Right lobe of liver (tissue), 6 donors: ENCODE data around the gene RAD23A. TPM values are rescaled to one million over a fixed set of nuclear protein-coding genes. Genes with fewer than 3 reads are reported as not detected.
"Not testable (repeated sequence)": the region's sequence is repeated elsewhere in the genome, so short reads cannot be mapped to it uniquely, and the experiment has no call there.

Source experiments
- ATAC-seq, 4 donors: fragments of 200-7000 bp; cut with Tn5 transposase; one replicate each; pipeline ENCODE4 v1.9.1; 2020; ENCODE audit warnings: mild to moderate bottlenecking in 4 of 4, moderate library complexity in 4 of 4
- DNase-seq, 3 donors: peaks; one replicate each; pipeline ENCODE4 v3.0.0-alpha.2; 2020
- H3K27ac ChIP-seq, 3 donors: fragments of 200-600 bp; one replicate each; pipeline ENCODE4 v1.8.0; 2022
- H3K27me3 ChIP-seq, 2 donors: fragments of 200-600 bp; one replicate each; pipeline ENCODE4 v1.8.0; 2022
- H3K36me3 ChIP-seq, 4 donors: fragments of 200-600 bp; sonication (generic) in 1 of 4; one replicate each; pipeline versions ENCODE4 v1.5.1 to v1.8.0; 2017 to 2022; ENCODE audit warnings: control low read depth in 1 of 4
- H3K4me1 ChIP-seq, 4 donors: fragments of 200-600 bp; sonication (generic) in 1 of 4; one replicate each; pipeline versions ENCODE4 v1.5.1 to v1.8.0; 2017 to 2022; ENCODE audit warnings: control low read depth in 1 of 4
- H3K4me3 ChIP-seq, 3 donors: fragments of 200-600 bp; one replicate each; pipeline ENCODE4 v1.8.0; 2022
- H3K9me3 ChIP-seq, 4 donors: fragments of 200-600 bp; sonication (generic) in 1 of 4; one replicate each; pipeline versions ENCODE4 v1.5.1 to v1.8.0; 2017 to 2022; ENCODE audit warnings: control low read depth in 1 of 4
- POLR2A ChIP-seq: fragments of 450-650 bp; IDR thresholded peaks from one replicate; pipeline ENCODE4 v1.6.1; 2017; ENCODE audit warnings: antibody characterized with exemption, mild to moderate bottlenecking
- WGBS: methylation state at CpG from one replicate; pipeline ENCODE4 v1.1.6; 2018; ENCODE audit warnings: low coverage, low lambda C conversion rate; ENCODE audit not compliant: insufficient coverage; ENCODE audit errors: missing lambda C conversion rate; 5-methylcytosine and 5-hydroxymethylcytosine counted together
- intact Hi-C, 2 donors: fragments of 100-400 bp; cut with DNase I; formaldehyde crosslinking; loops; one replicate each; pipeline versions ENCODE4 v1.11.2 to v1.14.1; 2022
- total RNA-seq, 6 experiments: library from RNA; depleted of rRNA in 2 of 6; stranded (reverse); fragments of >200 nt in 2 of 6; fragmentation: NEBNext Ultra II Directional in 3 of 6; extraction: Animal tissue kit (Norgen Biotek cat#: 25700) in 3 of 6; gene quantifications; one replicate each; pipeline versions ENCODE4 v1.1.0 to v1.2.4, GENCODE V29; 2016 to 2023
- TF ChIP-seq, protein P1 (sequence below), 4 donors: fragments of 200-600 bp in 3 of 4; fragments of 450-650 bp in 1 of 4; IDR thresholded peaks; one replicate each; pipeline versions ENCODE4 v1.5.1 to v1.8.0; 2016 to 2022; ENCODE audit warnings: antibody characterized with exemption in 4 of 4, mild to moderate bottlenecking in 2 of 4
- donor health status: DM: no; HTN: yes; CAD: no.
- donor health status: DM: no; HTN: no; CAD: no.
- donor health status: DM: no; HTN: no; CAD: no.
- donor health status: DM: no; HTN: yes; CAD: no.
- donor health status: DM: no; HTN: yes; CAD: no.

The RAD23A gene
- total RNA-seq, 6 experiments from 2014 or later, result 37.8 to 69.0 (median 52.9) TPM

DNA sequence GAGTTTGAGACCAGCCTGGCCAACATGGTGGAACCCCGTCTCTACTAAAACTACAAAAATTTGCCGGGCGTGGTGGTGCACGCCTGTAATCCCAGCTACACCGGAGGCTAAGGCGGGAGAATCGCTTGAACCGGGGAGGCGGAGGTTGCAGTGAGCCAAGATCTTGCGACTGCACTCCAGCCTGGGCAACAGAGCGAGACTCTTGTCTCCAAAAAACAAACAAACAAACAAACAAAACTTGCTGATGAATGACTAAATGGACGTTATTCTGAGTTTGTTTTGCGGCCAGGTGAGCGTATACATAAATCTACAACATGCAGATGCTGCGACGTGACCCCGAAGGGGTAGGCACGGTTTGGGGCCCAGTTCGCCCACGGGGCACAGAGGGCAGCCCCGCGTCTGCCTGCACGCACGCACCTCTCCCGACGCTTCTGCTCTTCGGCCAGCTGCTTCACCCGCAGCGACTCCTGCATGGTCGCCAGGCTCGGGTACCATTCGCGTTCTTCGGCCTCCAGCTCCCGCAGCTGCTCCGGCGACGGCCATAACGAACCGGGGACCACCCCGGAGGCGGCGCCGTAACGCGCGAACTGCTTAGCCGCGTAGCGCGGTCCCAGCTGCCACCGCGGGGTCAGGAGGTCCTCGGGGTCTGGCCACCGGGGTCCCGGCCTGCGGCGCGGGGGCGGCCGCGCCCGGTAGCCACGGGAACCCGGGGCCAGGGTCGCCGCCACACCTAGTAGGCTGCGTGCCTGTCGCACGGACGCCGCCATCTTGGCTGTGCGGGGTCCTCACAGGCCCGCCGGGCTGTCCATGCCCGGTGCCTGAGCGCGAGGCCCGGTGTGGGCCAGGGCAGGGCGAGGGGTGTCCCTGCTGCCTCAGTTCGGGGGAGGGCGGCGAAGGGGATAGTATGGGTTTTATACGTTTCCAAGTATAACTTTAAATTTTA, 11.1 kb downstream of the RAD23A start, which contains the start of gene GADD45GIP1:
Gene GADD45GIP1 (minus strand): TSS at position 778 of the 943 bp plus-strand sequence. CDS start 11 bp downstream, at position 767.
- Histone ChIP-seq H3K4me3 (peak within 1 kb of the TSS; percentile 85 to 93 (median 86)), H3K9me3 (no peaks in the 10 kb centered on the region), H3K27me3 (no peaks in the 10 kb centered on the region), H3K36me3 (peaks cover 0 to 26% (median 6%) of the 10 kb centered on the region in 4 donors), H3K4me1 (peaks cover 0 to 5% (median 0%) of the 10 kb centered on the region in 4 donors), H3K27ac (peak within 1 kb of the TSS; percentile 61 to 85 (median 64))
- peak; percentile 88 to 97 (median 94) for ATAC-seq
- WGBS, result 1% methylated on average over 33 of the region's 84 CpGs
- intact Hi-C loops, result no loop called here
- peak; percentile 81 to 86 (median 83) for DNase-seq
- peak; percentile 73 for TF ChIP-seq POLR2A
- TF ChIP-seq, protein P1, sequence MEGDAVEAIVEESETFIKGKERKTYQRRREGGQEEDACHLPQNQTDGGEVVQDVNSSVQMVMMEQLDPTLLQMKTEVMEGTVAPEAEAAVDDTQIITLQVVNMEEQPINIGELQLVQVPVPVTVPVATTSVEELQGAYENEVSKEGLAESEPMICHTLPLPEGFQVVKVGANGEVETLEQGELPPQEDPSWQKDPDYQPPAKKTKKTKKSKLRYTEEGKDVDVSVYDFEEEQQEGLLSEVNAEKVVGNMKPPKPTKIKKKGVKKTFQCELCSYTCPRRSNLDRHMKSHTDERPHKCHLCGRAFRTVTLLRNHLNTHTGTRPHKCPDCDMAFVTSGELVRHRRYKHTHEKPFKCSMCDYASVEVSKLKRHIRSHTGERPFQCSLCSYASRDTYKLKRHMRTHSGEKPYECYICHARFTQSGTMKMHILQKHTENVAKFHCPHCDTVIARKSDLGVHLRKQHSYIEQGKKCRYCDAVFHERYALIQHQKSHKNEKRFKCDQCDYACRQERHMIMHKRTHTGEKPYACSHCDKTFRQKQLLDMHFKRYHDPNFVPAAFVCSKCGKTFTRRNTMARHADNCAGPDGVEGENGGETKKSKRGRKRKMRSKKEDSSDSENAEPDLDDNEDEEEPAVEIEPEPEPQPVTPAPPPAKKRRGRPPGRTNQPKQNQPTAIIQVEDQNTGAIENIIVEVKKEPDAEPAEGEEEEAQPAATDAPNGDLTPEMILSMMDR (IDR thresholded peaks at IDR 0.05), result no peak

DNA sequence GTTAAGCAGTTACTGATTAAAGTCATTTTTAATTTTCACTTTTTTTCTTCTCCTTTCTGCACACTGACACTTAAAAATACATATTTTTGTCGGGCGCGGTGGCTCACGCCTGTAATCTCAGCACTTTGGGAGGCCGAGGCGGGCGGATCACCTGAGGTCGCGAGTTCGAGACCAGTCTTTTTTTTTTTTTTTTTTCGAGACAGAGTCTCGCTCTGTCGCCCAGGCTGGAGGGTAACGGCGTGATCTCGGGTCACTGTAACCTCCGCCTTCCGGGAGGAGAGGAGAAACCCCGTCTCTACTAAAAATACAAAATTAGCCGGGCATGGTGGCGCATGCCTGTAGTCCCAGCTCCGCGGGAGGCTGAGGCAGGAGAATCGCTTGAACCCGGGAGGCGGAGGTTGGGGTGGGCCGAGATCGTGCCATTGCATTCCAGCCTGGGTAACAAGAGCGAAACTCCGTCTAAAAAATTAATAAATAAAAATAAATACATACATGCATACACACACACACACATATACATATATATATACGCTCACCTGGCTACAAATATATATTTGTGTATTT, 11.8 kb downstream of the RAD23A start:
- H3K9me3 ChIP-seq, intact Hi-C loops, H3K27me3 ChIP-seq, DNase-seq, H3K4me1 ChIP-seq: not testable (repeated sequence)
- ATAC-seq, result peak in 3 of 4 donors; percentile 5 to 30 (median 26)
- Histone ChIP-seq H3K4me3 (peak overlapping the region; percentile 85 to 93 (median 86)), H3K27ac (peak overlapping the region; percentile 61 to 85 (median 64)), H3K36me3 (peaks cover 0 to 18% (median 3%) of the 10 kb centered on the region in 4 donors)
- 30% methylated on average over 18 of the region's 31 CpGs for WGBS

DNA sequence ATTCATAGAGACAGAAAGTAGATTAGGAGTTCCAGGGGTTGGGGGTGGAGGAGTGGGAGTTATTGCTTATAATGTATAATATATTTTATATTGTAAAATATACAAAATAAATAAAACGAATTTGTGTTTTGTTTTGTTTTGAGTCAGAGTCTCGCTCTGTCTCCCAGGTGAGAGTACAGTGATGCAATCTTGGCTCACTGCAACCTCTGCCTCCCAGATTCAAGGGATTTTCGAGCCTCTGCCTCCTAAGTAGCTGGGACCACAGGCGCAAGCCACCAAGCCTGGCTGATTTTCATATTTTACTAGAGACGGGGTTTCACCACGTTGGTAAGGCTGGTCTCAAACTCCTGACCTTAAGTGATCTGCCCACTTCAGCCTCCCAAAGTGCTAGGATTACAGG, 13.8 kb downstream of the RAD23A start:
- Histone ChIP-seq H3K27me3 (no peaks in the 10 kb centered on the region), H3K9me3 (no peaks in the 10 kb centered on the region), H3K27ac (no peak overlapping the region), H3K4me3 (no peak overlapping the region), H3K36me3 (peaks cover 0 to 3% (median under 1%) of the 10 kb centered on the region in 4 donors), H3K4me1 (peaks cover 0 to 5% (median 0%) of the 10 kb centered on the region in 4 donors)
- intact Hi-C loops, result no loop called here
- ATAC-seq (no peak), DNase-seq (no peak)
- no peak for TF ChIP-seq POLR2A
- TF ChIP-seq, protein P1 (IDR thresholded peaks at IDR 0.05), result no peak
- WGBS, result 39% methylated on average over 5 of the region's 6 CpGs

DNA sequence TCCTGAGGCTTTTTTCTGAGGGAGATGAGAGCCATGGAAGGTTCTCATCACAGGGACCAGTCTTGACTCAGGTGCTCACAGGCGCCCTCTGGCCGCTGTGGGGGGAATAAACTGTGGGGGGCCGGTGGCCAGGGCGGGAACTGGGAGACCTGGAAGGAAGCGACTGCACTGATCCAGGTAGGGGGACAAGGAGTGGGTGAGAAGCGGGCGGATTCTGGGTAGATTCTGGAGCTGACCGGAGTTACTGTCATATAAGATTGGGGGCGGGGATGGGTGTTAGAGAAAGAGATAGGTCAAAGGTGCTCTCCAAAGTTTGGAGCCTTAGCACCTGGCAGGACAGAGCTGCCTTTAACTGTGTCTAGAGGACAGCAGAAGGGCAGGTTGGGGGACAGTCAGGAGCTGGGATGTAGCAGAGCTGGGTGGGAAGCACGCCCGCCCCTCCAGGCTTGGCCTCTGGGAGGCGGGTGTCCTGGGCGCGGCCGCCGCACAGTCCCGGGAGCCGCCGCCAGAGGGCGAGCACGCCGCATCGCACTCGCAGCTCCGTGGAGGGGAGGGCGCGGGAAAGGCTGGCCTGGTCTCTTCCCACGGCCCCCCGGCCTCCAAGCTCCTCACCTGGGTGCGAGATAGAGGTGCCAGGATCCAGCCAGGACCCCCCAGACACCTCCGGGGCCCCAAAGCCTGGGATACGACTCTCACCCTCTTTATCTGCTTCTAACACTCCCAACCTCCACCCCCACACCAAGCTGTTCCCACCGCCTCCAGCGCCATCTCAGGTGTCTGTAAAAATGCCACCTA, 19.6 kb downstream of the RAD23A start:
- TF ChIP-seq, protein P1 (IDR thresholded peaks at IDR 0.05), result peak; percentile 86 to 92 (median 90)
- no peak for TF ChIP-seq POLR2A
- H3K36me3 ChIP-seq, result no peaks in the 10 kb centered on the region
- intact Hi-C loops, result no loop called here
- WGBS, result 0% methylated on average over 21 of the region's 34 CpGs
- ATAC-seq (peak; percentile 97 to 98 (median 98)), DNase-seq (peak; percentile 79 to 83 (median 80))
- no peaks in the 10 kb centered on the region for H3K9me3 ChIP-seq
- H3K27me3 ChIP-seq, result no peaks in the 10 kb centered on the region
- H3K27ac ChIP-seq, result no peak overlapping the region
- H3K4me3 ChIP-seq, result peak overlapping the region; percentile 45 to 57 (median 46)
- H3K4me1 ChIP-seq, result peaks cover 0 to 5% (median 0%) of the 10 kb centered on the region in 4 donors
